GM23248 (cell line): ENCODE results near the gene NEK6.

Experiments
- EZH2 ChIP-seq: fragments of 200-600 bp; sonication (generic); IDR thresholded peaks from 2 replicates; pipeline ENCODE4 v1.6.1; 2018; ENCODE audit warnings: antibody characterized with exemption, mild to moderate bottlenecking; ENCODE audit not compliant: insufficient read depth, poor library complexity, severe bottlenecking
- EZH2phosphoT487 ChIP-seq: fragments of 200-600 bp; sonication (generic); IDR thresholded peaks from 2 replicates; pipeline ENCODE4 v1.6.1; 2018; ENCODE audit warnings: antibody characterized with exemption, moderate library complexity, mild to moderate bottlenecking, low read depth; ENCODE audit not compliant: insufficient read depth

GRCh38 chr9:124394596-124394995 is 136.8 kb downstream of the NEK6 start:
- no peak for TF ChIP-seq EZH2phosphoT487
- TF ChIP-seq EZH2, result no peak
